ENCODE measurements around the gene IRX6.

IRX6 gene

GRCh38 chr16:55323637-55324271 lies at the start of gene IRX6:
IRX6 (plus strand) TSS chr16:55324203; CDS start chr16:55325092, 889 bp downstream.
- no peak within 1 kb of the TSS for H3K27ac ChIP-seq
- TF ChIP-seq ZFX (IDR thresholded peaks at IDR 0.05) (no peak), CTCF (conservative IDR thresholded peaks at IDR 0.05) (peak; percentile 50)

DNA sequence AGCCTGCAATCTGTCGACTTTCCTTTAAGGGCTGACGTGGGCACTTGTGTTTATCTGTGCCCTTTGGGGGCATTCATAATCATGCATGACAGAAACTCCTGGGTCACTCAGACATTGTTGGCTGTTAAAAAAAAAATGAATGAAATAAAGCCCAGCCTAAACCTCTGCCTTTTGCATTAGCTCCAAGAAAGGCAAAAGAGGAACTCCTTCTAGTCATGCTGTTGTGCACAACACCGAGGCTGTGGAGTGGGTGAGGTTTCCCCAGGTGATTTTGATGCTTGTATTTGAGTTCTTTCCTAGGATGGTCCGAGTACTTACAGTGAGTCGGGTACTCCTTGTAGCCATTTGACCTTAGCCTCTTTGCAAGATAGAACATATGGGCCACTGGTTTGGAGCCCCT lies 49.6 kb upstream of the IRX6 start:
- TF ChIP-seq CTCF (conservative IDR thresholded peaks at IDR 0.05) (no peak), ZFX (IDR thresholded peaks at IDR 0.05) (no peak)
- H3K27ac ChIP-seq = no peak overlapping the region

DNA sequence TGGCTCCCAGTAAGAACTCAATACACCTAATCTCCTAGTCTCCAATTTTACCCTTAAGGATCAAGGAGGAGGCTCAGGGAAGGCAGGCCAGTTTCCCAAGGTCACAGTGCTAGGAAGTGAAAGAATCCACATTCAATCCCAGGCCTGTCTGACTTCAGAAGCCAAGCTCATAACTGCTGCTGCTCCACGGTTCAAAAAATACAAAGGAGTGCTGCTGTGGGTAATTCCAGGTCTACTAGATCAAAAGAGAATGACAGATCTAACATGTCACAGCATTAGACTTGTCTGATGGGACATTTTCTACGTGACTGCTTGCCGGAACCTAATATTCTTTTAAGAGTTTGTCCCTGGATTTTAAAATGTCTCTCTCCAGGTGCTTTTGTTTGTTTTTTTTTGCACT lies 48.8 kb upstream of the IRX6 start:
- H3K27ac ChIP-seq = no peak overlapping the region
- TF ChIP-seq ZFX (IDR thresholded peaks at IDR 0.05) (no peak), CTCF (conservative IDR thresholded peaks at IDR 0.05) (no peak)

GRCh38 chr16:55275869-55276268 lies 48.1 kb upstream of the IRX6 start:
- TF ChIP-seq CTCF (conservative IDR thresholded peaks at IDR 0.05) (no peak), ZFX (IDR thresholded peaks at IDR 0.05) (no peak)
- no peak overlapping the region for H3K27ac ChIP-seq

DNA sequence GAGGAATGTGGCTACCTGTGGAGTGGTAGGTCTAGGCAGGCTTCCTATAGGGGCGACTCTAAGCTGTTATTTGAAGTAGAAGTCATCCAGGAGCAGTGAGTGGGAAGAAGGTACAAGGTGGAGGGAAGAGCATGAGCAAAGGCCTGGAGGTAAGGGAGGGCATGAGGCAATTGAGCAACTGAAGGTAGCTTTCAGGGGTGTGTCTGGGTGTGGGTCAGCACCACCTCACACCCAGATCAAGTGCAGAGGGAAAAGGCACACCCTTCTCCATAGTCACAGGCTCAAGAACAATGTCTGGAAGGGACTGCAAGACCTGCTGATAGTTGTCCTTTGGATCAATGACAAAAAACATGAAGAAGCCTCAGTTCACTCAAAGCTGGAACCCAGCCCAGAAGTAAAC lies 46.5 kb upstream of the IRX6 start:
- TF ChIP-seq CTCF (conservative IDR thresholded peaks at IDR 0.05) (no peak), ZFX (IDR thresholded peaks at IDR 0.05) (no peak)
- H3K27ac ChIP-seq = no peak overlapping the region

- TF ChIP-seq CTCF (conservative IDR thresholded peaks at IDR 0.05) (no peak), ZFX (IDR thresholded peaks at IDR 0.05) (no peak)
Measured at GRCh38 chr16:55279598-55279997, 44.4 kb upstream of the IRX6 start.

DNA sequence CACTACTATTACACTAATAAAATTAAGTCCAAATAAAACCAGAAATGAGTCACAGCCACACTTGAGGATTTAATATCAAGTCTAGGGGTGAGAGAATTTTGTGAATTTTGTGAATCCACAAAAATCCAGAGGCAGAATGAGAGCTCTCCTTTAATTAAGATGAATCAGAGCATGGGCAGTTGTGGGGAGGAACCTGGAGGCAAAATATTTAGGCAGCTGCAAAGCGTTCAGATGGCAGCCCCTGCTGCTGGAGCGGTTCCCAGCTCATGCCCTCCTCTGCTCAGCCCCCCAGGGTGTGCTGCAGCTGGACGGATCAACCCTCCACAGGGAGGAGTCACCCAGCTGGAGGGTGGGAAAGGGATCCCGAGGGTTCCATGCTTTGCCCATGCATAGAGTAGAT lies 43.4 kb upstream of the IRX6 start:
- no peak overlapping the region for H3K27ac ChIP-seq
- TF ChIP-seq CTCF (conservative IDR thresholded peaks at IDR 0.05) (no peak), ZFX (IDR thresholded peaks at IDR 0.05) (no peak)

More at GRCh38 chr16:55279598-55279997, 44.4 kb upstream of the IRX6 start:
- H3K27ac ChIP-seq = no peak overlapping the region

Data from C4-2B (cell line).